ENCODE data around the gene AEBP1. TPM values are rescaled to one million over a fixed set of nuclear protein-coding genes. Genes with fewer than 3 reads are reported as not detected.
A peak's percentile ranks its signal among the peaks of the same experiment; 100 is the strongest.

AEBP1 gene
- total RNA-seq, 1 experiment from 2014 or later: 0.54 TPM

- no peak overlapping the region for H3K27ac Mint-ChIP-seq (ENCODE audit: unreplicated experiment)
- H3K9me3 Mint-ChIP-seq (ENCODE audit: unreplicated experiment): no peaks in the 10 kb centered on the region
- intact Hi-C loops (cut with micrococcal nuclease; ENCODE audit: unreplicated experiment): no loop called here
- no TSS peak for BruUV-seq (replicated peaks)
- H3K4me3 Mint-ChIP-seq (ENCODE audit: unreplicated experiment): peak overlapping the region; percentile 64
- H3K36me3 Mint-ChIP-seq (ENCODE audit: insufficient read depth, unreplicated experiment): peaks cover 39% of the 10 kb centered on the region
- H3K36me3 ChIP-seq (ENCODE audit: control insufficient read depth, insufficient read depth, low read length): no peaks in the 10 kb centered on the region; the same call in none of the 2 replicates
- no peaks in the 10 kb centered on the region for H3K4me1 Mint-ChIP-seq (ENCODE audit: low read depth, unreplicated experiment)
- no peaks in the 10 kb centered on the region for H3K27me3 Mint-ChIP-seq (ENCODE audit: insufficient read depth, unreplicated experiment)
- no peak overlapping the region for H3K4me3 ChIP-seq (ENCODE audit: low read depth, low read length)
- no peaks in the 10 kb centered on the region for H3K27me3 ChIP-seq (replicated peaks; ENCODE audit: control insufficient read depth, insufficient read depth, low read length)
- POLR2A ChIA-PET: no interaction called here
- H3K4me1 ChIP-seq: no peaks in the 10 kb centered on the region
- TF ChIP-seq, protein P1, sequence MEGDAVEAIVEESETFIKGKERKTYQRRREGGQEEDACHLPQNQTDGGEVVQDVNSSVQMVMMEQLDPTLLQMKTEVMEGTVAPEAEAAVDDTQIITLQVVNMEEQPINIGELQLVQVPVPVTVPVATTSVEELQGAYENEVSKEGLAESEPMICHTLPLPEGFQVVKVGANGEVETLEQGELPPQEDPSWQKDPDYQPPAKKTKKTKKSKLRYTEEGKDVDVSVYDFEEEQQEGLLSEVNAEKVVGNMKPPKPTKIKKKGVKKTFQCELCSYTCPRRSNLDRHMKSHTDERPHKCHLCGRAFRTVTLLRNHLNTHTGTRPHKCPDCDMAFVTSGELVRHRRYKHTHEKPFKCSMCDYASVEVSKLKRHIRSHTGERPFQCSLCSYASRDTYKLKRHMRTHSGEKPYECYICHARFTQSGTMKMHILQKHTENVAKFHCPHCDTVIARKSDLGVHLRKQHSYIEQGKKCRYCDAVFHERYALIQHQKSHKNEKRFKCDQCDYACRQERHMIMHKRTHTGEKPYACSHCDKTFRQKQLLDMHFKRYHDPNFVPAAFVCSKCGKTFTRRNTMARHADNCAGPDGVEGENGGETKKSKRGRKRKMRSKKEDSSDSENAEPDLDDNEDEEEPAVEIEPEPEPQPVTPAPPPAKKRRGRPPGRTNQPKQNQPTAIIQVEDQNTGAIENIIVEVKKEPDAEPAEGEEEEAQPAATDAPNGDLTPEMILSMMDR (IDR thresholded peaks at IDR 0.05; ENCODE audit: insufficient read depth in 1 of 2, low read depth in 1 of 2, low read length in 1 of 2, severe bottlenecking in 1 of 2, unreplicated experiment in 1 of 2): no peak
- no peaks in the 10 kb centered on the region for H3K9me3 ChIP-seq
- CTCF ChIA-PET: interaction anchor here (0.6 kb wide), 1 partner anchor 87 kb away, joined by 12 read pairs; no protein-coding TSS in a partner anchor
- no peak for DNase-seq
Observed at GRCh38 chr7:44113764-44114354, 9.7 kb downstream of the AEBP1 start.

DNA sequence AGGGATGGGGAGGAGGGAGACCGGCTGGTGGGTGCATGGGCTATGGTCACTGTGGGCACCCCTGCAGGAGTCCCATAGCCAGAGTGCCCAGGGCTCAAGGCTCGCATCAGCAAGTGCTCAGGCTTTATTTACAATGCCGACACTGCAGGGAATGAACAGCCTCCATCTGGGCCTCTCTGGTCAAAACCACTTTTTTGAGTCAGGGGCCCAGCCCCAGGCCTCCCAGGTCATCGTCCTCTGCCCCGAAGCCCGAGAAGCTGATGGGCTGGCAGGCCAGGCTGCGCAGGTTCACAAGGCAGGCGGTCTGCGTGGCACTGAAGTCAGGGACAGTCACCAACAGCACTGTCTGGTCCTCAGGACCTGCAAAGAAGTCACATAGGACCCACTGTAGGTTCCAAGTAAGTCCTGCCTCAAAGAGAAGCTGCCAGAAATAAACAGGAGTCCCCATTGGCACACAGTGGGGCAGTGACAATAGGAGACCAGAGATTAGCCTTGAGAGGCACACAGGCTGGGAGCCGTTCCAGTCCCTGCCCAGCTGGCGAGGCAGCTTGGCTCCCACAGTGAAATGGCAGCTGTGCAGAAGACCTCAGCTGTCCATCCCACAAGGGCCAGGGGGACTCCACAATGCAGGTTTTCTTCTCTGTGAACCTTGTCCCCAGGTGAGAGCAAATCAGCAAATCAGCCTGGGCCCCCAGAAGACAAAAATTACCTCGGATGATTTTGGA lies 10.6 kb downstream of the AEBP1 start:
- POLR2A ChIA-PET: no interaction called here

GRCh38 chr7:44116087-44116788 lies 12.1 kb downstream of the AEBP1 start:
- TF ChIP-seq, protein P1 (IDR thresholded peaks at IDR 0.05; ENCODE audit: insufficient read depth in 1 of 2, low read depth in 1 of 2, low read length in 1 of 2, severe bottlenecking in 1 of 2, unreplicated experiment in 1 of 2): no peak
- Mint-ChIP-seq H3K27ac (ENCODE audit: unreplicated experiment) (no peak overlapping the region), H3K36me3 (ENCODE audit: insufficient read depth, unreplicated experiment) (peaks cover 46% of the 10 kb centered on the region), H3K27me3 (ENCODE audit: insufficient read depth, unreplicated experiment) (no peaks in the 10 kb centered on the region), H3K4me3 (ENCODE audit: unreplicated experiment) (no peak overlapping the region), H3K9me3 (ENCODE audit: unreplicated experiment) (no peaks in the 10 kb centered on the region), H3K4me1 (ENCODE audit: low read depth, unreplicated experiment) (peaks cover 5% of the 10 kb centered on the region)
- ChIA-PET POLR2A (no interaction called here), CTCF (no interaction called here)
- Histone ChIP-seq H3K4me1 (no peaks in the 10 kb centered on the region), H3K27me3 (replicated peaks; ENCODE audit: control insufficient read depth, insufficient read depth, low read length) (no peaks in the 10 kb centered on the region), H3K9me3 (no peaks in the 10 kb centered on the region), H3K4me3 (ENCODE audit: low read depth, low read length) (no peak overlapping the region), H3K36me3 (ENCODE audit: control insufficient read depth, insufficient read depth, low read length) (peaks cover 2% of the 10 kb centered on the region)
- DNase-seq: no peak
- no TSS peak for BruUV-seq (replicated peaks)
- intact Hi-C loops (cut with micrococcal nuclease; ENCODE audit: unreplicated experiment): no loop called here

More for the DNA sequence above, 10.6 kb downstream of the AEBP1 start:
- Histone ChIP-seq H3K27me3 (replicated peaks; ENCODE audit: control insufficient read depth, insufficient read depth, low read length) (no peaks in the 10 kb centered on the region), H3K4me3 (ENCODE audit: low read depth, low read length) (no peak overlapping the region), H3K36me3 (ENCODE audit: control insufficient read depth, insufficient read depth, low read length) (peaks cover 2% of the 10 kb centered on the region), H3K4me1 (no peaks in the 10 kb centered on the region), H3K9me3 (no peaks in the 10 kb centered on the region)
- BruUV-seq (replicated peaks): no TSS peak
- Mint-ChIP-seq H3K4me3 (ENCODE audit: unreplicated experiment) (no peak overlapping the region), H3K4me1 (ENCODE audit: low read depth, unreplicated experiment) (no peaks in the 10 kb centered on the region), H3K36me3 (ENCODE audit: insufficient read depth, unreplicated experiment) (peaks cover 39% of the 10 kb centered on the region), H3K27me3 (ENCODE audit: insufficient read depth, unreplicated experiment) (no peaks in the 10 kb centered on the region), H3K27ac (ENCODE audit: unreplicated experiment) (no peak overlapping the region), H3K9me3 (ENCODE audit: unreplicated experiment) (no peaks in the 10 kb centered on the region)
- intact Hi-C loops (cut with micrococcal nuclease; ENCODE audit: unreplicated experiment): no loop called here
- TF ChIP-seq, protein P1 (IDR thresholded peaks at IDR 0.05; ENCODE audit: insufficient read depth in 1 of 2, low read depth in 1 of 2, low read length in 1 of 2, severe bottlenecking in 1 of 2, unreplicated experiment in 1 of 2): no peak
- CTCF ChIA-PET: interaction anchor here (0.6 kb wide), 1 partner anchor 86 kb away, joined by 12 read pairs; no protein-coding TSS in a partner anchor
- DNase-seq: no peak

Measured in Caco-2 (cell line).